MM.1S (cell line): ENCODE results near the gene FBXO48.

Experiments
- DNase-seq: peaks from one replicate; pipeline ENCODE4 v3.0.0-alpha.2; 2015
- H2AFZ ChIP-seq: fragments of 300-600 bp; sonication (generic); 2 replicates; pipeline ENCODE4 v1.6.0; 2016; ENCODE audit warnings: antibody characterized with exemption, low read length
- H3F3A ChIP-seq: fragments of 300-600 bp; sonication (generic); 2 replicates; pipeline ENCODE4 v1.6.1; 2016; ENCODE audit warnings: mild to moderate bottlenecking, antibody characterized with exemption, low read length, moderate library complexity, mixed read lengths; ENCODE audit not compliant: insufficient read depth
- H3K27ac ChIP-seq: fragments of 300-600 bp; sonication (generic); 2 replicates; pipeline ENCODE4 v1.5.1; 2016; ENCODE audit warnings: mild to moderate bottlenecking, low read length
- H3K27me3 ChIP-seq: fragments of 300-600 bp; sonication (generic); replicated peaks from 2 replicates; pipeline ENCODE4 v1.6.0; 2016; ENCODE audit warnings: low read length; ENCODE audit not compliant: insufficient read depth
- H3K36me3 ChIP-seq: fragments of 300-600 bp; sonication (generic); replicated peaks from 2 replicates; pipeline ENCODE4 v1.6.1; 2016; ENCODE audit warnings: mild to moderate bottlenecking, low read length, mixed read lengths; ENCODE audit not compliant: insufficient read depth
- H3K4me1 ChIP-seq: fragments of 300-600 bp; sonication (generic); 2 replicates; pipeline ENCODE4 v1.6.1; 2016; ENCODE audit warnings: low read length, mixed read lengths
- H3K4me2 ChIP-seq: fragments of 300-600 bp; sonication (generic); 2 replicates; pipeline ENCODE4 v1.6.0; 2016; ENCODE audit warnings: low read depth, low read length
- H3K4me3 ChIP-seq: fragments of 300-600 bp; sonication (generic); 2 replicates; pipeline ENCODE4 v1.5.1; 2016; ENCODE audit warnings: low read length, mixed read lengths
- H3K79me2 ChIP-seq: fragments of 300-600 bp; sonication (generic); 2 replicates; pipeline ENCODE4 v1.6.1; 2016; ENCODE audit warnings: mixed run types, low read length, mixed read lengths
- H3K9ac ChIP-seq: fragments of 300-600 bp; sonication (generic); 2 replicates; pipeline ENCODE4 v1.6.1; 2016; ENCODE audit warnings: low read length, mixed read lengths
- H3K9me2 ChIP-seq: fragments of 300-600 bp; sonication (generic); replicated peaks from 2 replicates; pipeline ENCODE4 v1.6.1; 2016; ENCODE audit warnings: mild to moderate bottlenecking, low read length, mixed read lengths; ENCODE audit not compliant: insufficient read depth
- H3K9me3 ChIP-seq: fragments of 300-600 bp; sonication (generic); replicated peaks from 2 replicates; pipeline ENCODE4 v1.6.1; 2016; ENCODE audit warnings: mild to moderate bottlenecking, low read length, mixed read lengths; ENCODE audit not compliant: insufficient read depth
- H4K20me1 ChIP-seq: fragments of 300-600 bp; sonication (generic); 2 replicates; pipeline ENCODE4 v1.6.1; 2016; ENCODE audit warnings: mild to moderate bottlenecking, low read length, moderate library complexity, mixed read lengths; ENCODE audit not compliant: insufficient read depth
- EZH2 ChIP-seq: fragments of 300-600 bp; sonication (generic); optimal IDR thresholded peaks from 2 replicates; pipeline ENCODE3; 2017; ENCODE audit warnings: low read depth, mild to moderate bottlenecking, antibody characterized with exemption, low read length, mixed read lengths
- EZH2phosphoT487 ChIP-seq: fragments of 300-600 bp; sonication (generic); IDR thresholded peaks from 2 replicates; pipeline ENCODE4 v1.6.1; 2018; ENCODE audit warnings: antibody characterized with exemption, low read length
- TF ChIP-seq, protein P1 (sequence below): fragments of 300-600 bp; sonication (generic); IDR thresholded peaks from 2 replicates; pipeline ENCODE4 v1.5.1; 2016; ENCODE audit warnings: antibody characterized with exemption, low read length, mixed read lengths

The FBXO48 gene

DNA sequence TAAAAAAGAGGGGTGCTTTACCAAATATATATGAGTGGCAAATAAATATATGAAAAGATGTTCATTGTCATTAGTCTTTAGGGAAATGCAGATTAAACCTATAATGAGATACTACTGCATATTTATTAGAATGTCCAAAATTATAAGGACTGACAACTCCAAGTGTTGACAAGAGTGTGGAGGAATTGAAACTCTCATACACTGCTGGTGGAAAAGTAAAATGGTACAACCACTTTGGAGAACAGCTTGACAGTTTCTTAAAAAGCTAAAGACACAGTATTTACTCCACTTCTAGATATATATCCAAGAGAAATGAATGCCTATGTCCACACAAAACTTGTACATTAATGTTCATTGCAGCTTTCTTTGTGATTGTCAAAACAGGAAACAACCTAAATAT, 51.6 kb downstream of the FBXO48 start:
- H3K27me3 ChIP-seq, result no peaks in the 10 kb centered on the region
- no peak overlapping the region for H3K27ac ChIP-seq
- H3K9me2 ChIP-seq, result no peaks in the 10 kb centered on the region

DNA sequence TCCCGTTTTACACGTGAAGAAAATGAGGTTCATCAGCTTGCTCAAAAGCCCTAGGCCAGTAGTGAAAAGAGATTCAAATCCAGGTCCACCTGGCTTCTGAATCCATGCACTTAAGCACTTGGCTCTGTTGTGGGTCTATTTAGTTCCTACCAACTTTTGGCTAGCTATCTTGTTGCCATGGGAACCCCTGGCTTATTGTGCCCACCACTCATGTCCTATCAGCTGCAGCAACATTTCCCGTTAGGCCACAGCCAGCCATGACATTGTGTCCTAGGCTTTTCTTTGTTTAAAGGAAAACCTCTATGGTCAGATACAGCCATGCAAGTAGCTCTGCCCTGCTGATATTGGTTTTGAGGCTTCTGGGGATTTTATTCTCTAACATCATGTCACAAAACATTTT, 52.2 kb downstream of the FBXO48 start:
- Histone ChIP-seq H3K36me3 (no peaks in the 10 kb centered on the region), H3K27me3 (no peaks in the 10 kb centered on the region), H3K4me3 (no peak overlapping the region), H3K9me2 (no peaks in the 10 kb centered on the region), H3F3A (peaks cover 19% of the 10 kb centered on the region), H3K4me1 (peaks cover 42% of the 10 kb centered on the region), H3K9me3 (no peaks in the 10 kb centered on the region), H3K79me2 (no peaks in the 10 kb centered on the region), H3K27ac (no peak overlapping the region), H3K4me2 (no peak overlapping the region), H2AFZ (no peak overlapping the region), H4K20me1 (no peaks in the 10 kb centered on the region), H3K9ac (no peak overlapping the region)
- no peak for TF ChIP-seq EZH2phosphoT487
- TF ChIP-seq EZH2, result no peak
- TF ChIP-seq, protein P1, sequence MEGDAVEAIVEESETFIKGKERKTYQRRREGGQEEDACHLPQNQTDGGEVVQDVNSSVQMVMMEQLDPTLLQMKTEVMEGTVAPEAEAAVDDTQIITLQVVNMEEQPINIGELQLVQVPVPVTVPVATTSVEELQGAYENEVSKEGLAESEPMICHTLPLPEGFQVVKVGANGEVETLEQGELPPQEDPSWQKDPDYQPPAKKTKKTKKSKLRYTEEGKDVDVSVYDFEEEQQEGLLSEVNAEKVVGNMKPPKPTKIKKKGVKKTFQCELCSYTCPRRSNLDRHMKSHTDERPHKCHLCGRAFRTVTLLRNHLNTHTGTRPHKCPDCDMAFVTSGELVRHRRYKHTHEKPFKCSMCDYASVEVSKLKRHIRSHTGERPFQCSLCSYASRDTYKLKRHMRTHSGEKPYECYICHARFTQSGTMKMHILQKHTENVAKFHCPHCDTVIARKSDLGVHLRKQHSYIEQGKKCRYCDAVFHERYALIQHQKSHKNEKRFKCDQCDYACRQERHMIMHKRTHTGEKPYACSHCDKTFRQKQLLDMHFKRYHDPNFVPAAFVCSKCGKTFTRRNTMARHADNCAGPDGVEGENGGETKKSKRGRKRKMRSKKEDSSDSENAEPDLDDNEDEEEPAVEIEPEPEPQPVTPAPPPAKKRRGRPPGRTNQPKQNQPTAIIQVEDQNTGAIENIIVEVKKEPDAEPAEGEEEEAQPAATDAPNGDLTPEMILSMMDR, result no peak
- DNase-seq, result no peak

More for the DNA sequence above, 51.6 kb downstream of the FBXO48 start:
- Histone ChIP-seq H3K9me3 (no peaks in the 10 kb centered on the region), H3K4me2 (no peak overlapping the region), H3K4me3 (no peak overlapping the region), H3K4me1 (peaks cover 46% of the 10 kb centered on the region), H3F3A (peaks cover 19% of the 10 kb centered on the region), H3K79me2 (no peaks in the 10 kb centered on the region), H4K20me1 (no peaks in the 10 kb centered on the region), H2AFZ (no peak overlapping the region), H3K36me3 (no peaks in the 10 kb centered on the region), H3K9ac (no peak overlapping the region)
- DNase-seq, result no peak
- TF ChIP-seq EZH2 (no peak), EZH2phosphoT487 (no peak)
- TF ChIP-seq, protein P1, result no peak

DNA sequence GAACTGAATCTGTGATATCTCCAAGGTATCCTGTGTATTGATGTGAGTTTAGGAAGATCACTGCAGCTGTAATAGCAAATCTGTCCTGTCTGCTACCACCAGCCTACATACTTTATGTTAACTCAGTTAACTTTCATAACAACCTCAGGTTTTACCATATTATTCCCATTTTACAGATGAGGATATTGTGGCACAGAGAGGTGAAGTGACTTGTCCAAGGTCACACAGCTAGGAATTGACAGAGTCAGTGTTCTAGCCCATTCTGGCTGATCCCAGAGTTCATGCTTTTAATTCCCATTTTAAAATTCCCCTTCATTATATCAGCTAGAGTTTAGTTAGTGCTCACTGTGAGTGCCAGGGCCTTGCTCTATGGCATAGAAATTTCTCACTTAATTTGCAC, 52.6 kb downstream of the FBXO48 start:
- no peak overlapping the region for H3K9ac ChIP-seq
- H3K4me1 ChIP-seq, result peaks cover 42% of the 10 kb centered on the region
- H3K4me2 ChIP-seq, result no peak overlapping the region
- H3F3A ChIP-seq, result peaks cover 19% of the 10 kb centered on the region
- no peaks in the 10 kb centered on the region for H3K9me2 ChIP-seq
- no peaks in the 10 kb centered on the region for H3K79me2 ChIP-seq
- H3K27ac ChIP-seq, result no peak overlapping the region
- H2AFZ ChIP-seq, result no peak overlapping the region
- H4K20me1 ChIP-seq, result no peaks in the 10 kb centered on the region
- no peaks in the 10 kb centered on the region for H3K27me3 ChIP-seq
- DNase-seq, result no peak
- H3K36me3 ChIP-seq, result no peaks in the 10 kb centered on the region
- TF ChIP-seq EZH2phosphoT487 (no peak), EZH2 (no peak)
- TF ChIP-seq, protein P1, result no peak
- no peaks in the 10 kb centered on the region for H3K9me3 ChIP-seq
- H3K4me3 ChIP-seq, result no peak overlapping the region
